Astrocyte (in vitro differentiated cells and primary cell): ENCODE data around the gene TMEM215. TPM values are rescaled to one million over a fixed set of nuclear protein-coding genes. Genes with fewer than 3 reads are reported as not detected.

ENCODE experiments used
- DNase-seq: peaks from one replicate; pipeline ENCODE4 v3.0.0-alpha.2; 2010; ENCODE audit warnings: low read depth
- FAIRE-seq: peaks from 2 replicates; lab custom pipeline; 2011; peaks lifted over from hg19 to GRCh38; lab: Jason Lieb, UNC
- H2AFZ ChIP-seq: 2 replicates; pipeline ENCODE4 v1.6.0; 2012; ENCODE audit warnings: low read depth, low read length, inconsistent platforms
- H3K27ac ChIP-seq: 2 replicates; pipeline ENCODE4 v1.5.1; 2011; ENCODE audit warnings: low read depth, low read length, inconsistent platforms
- H3K27me3 ChIP-seq: 2 replicates; pipeline ENCODE4 v1.6.0; 2011; ENCODE audit warnings: low read length, inconsistent platforms; ENCODE audit not compliant: insufficient read depth
- H3K36me3 ChIP-seq: 2 replicates; pipeline ENCODE4 v1.5.1; 2011; ENCODE audit warnings: low read length, inconsistent platforms; ENCODE audit not compliant: insufficient read depth
- H3K4me1 ChIP-seq: 2 replicates; pipeline ENCODE4 v1.5.1; 2011; ENCODE audit warnings: low read length, inconsistent platforms; ENCODE audit not compliant: insufficient read depth
- H3K4me2 ChIP-seq: 2 replicates; pipeline ENCODE4 v1.6.0; 2012; ENCODE audit warnings: low read length, inconsistent platforms
- H3K4me3 ChIP-seq: 2 replicates; pipeline ENCODE4 v1.5.1; 2011; ENCODE audit warnings: low read depth, mild to moderate bottlenecking, low read length, inconsistent platforms; ENCODE audit not compliant: insufficient read depth
- H3K79me2 ChIP-seq: 2 replicates; pipeline ENCODE4 v1.6.0; 2012; ENCODE audit warnings: mild to moderate bottlenecking, low read length, inconsistent platforms; ENCODE audit not compliant: insufficient read depth
- H3K9ac ChIP-seq: 2 replicates; pipeline ENCODE4 v1.6.0; 2012; ENCODE audit warnings: mild to moderate bottlenecking, low read length, inconsistent platforms
- H3K9me3 ChIP-seq: 2 replicates; pipeline ENCODE4 v1.5.1; 2012; ENCODE audit warnings: low read depth, mild to moderate bottlenecking, low read length, inconsistent platforms; ENCODE audit not compliant: insufficient read depth
- H4K20me1 ChIP-seq: 2 replicates; pipeline ENCODE4 v1.6.0; 2012; ENCODE audit warnings: low read length, inconsistent platforms; ENCODE audit not compliant: insufficient read depth
- H3K27ac Mint-ChIP-seq: one replicate; pipeline ENCODE4 v1.8.0; 2021; ENCODE audit warnings: mild to moderate bottlenecking, mixed read lengths; ENCODE audit not compliant: unreplicated experiment
- H3K27me3 Mint-ChIP-seq: one replicate; pipeline ENCODE4 v1.8.0; 2021; ENCODE audit warnings: low read depth, mixed read lengths; ENCODE audit not compliant: unreplicated experiment
- H3K36me3 Mint-ChIP-seq: one replicate; pipeline ENCODE4 v1.8.0; 2021; ENCODE audit warnings: low read depth, mixed read lengths; ENCODE audit not compliant: unreplicated experiment
- H3K4me1 Mint-ChIP-seq: one replicate; pipeline ENCODE4 v1.8.0; 2021; ENCODE audit warnings: low read depth, mixed read lengths; ENCODE audit not compliant: unreplicated experiment
- H3K4me3 Mint-ChIP-seq: one replicate; pipeline ENCODE4 v1.8.0; 2021; ENCODE audit warnings: mild to moderate bottlenecking, moderate library complexity, mixed read lengths; ENCODE audit not compliant: unreplicated experiment
- H3K9me3 Mint-ChIP-seq: one replicate; pipeline ENCODE4 v1.8.0; 2021; ENCODE audit warnings: mild to moderate bottlenecking, mixed read lengths; ENCODE audit not compliant: unreplicated experiment
- CTCF ChIP-seq: IDR thresholded peaks from 2 replicates; pipeline ENCODE4 v1.5.1; 2011; ENCODE audit warnings: low read depth, mild to moderate bottlenecking, inconsistent platforms, low read length, moderate library complexity; ENCODE audit not compliant: insufficient read depth
- EZH2 ChIP-seq: IDR thresholded peaks from 2 replicates; pipeline ENCODE4 v1.6.1; 2012; ENCODE audit warnings: mild to moderate bottlenecking, low read length, inconsistent platforms; ENCODE audit not compliant: insufficient read depth
- total RNA-seq: library from RNA; stranded (reverse); gene quantifications from 2 replicates; pipeline ENCODE4 v1.2.1, GENCODE V29; 2021

Gene TMEM215
- total RNA-seq, 1 donor from 2014 or later = 1.4 TPM

GRCh38 chr9:32807217-32807616 is 23.9 kb downstream of the TMEM215 start:
- peaks cover 4% of the 10 kb centered on the region for H3K27me3 Mint-ChIP-seq
- no peaks in the 10 kb centered on the region for H3K27me3 ChIP-seq
- no peaks in the 10 kb centered on the region for H3K36me3 ChIP-seq
- peaks cover 10% of the 10 kb centered on the region for H3K9me3 Mint-ChIP-seq
- no peak for DNase-seq
- no peak for FAIRE-seq
- no peaks in the 10 kb centered on the region for H3K79me2 ChIP-seq
- H3K4me2 ChIP-seq = no peak overlapping the region
- no peak overlapping the region for H2AFZ ChIP-seq
- no peak overlapping the region for H3K27ac Mint-ChIP-seq
- TF ChIP-seq CTCF (no peak), EZH2 (no peak)
- no peak overlapping the region for H3K9ac ChIP-seq
- no peaks in the 10 kb centered on the region for H4K20me1 ChIP-seq
- no peaks in the 10 kb centered on the region for H3K9me3 ChIP-seq
- no peak overlapping the region for H3K27ac ChIP-seq
- H3K4me3 Mint-ChIP-seq = no peak overlapping the region
- H3K4me1 Mint-ChIP-seq = no peaks in the 10 kb centered on the region
- no peak overlapping the region for H3K4me3 ChIP-seq
- H3K36me3 Mint-ChIP-seq = no peaks in the 10 kb centered on the region
- no peaks in the 10 kb centered on the region for H3K4me1 ChIP-seq

GRCh38 chr9:32811246-32811645 is 27.9 kb downstream of the TMEM215 start:
- no peaks in the 10 kb centered on the region for H4K20me1 ChIP-seq

More at GRCh38 chr9:32811246-32811645, 27.9 kb downstream of the TMEM215 start:
- Histone ChIP-seq H3K27me3 (no peaks in the 10 kb centered on the region), H3K9me3 (no peaks in the 10 kb centered on the region), H3K4me1 (no peaks in the 10 kb centered on the region), H3K27ac (no peak overlapping the region), H2AFZ (no peak overlapping the region), H3K9ac (no peak overlapping the region), H3K4me3 (no peak overlapping the region), H3K4me2 (no peak overlapping the region), H3K79me2 (no peaks in the 10 kb centered on the region), H3K36me3 (no peaks in the 10 kb centered on the region)
- Mint-ChIP-seq H3K36me3 (no peaks in the 10 kb centered on the region), H3K9me3 (peaks cover 10% of the 10 kb centered on the region), H3K4me1 (no peaks in the 10 kb centered on the region), H3K27me3 (peaks cover 8% of the 10 kb centered on the region), H3K4me3 (no peak overlapping the region), H3K27ac (no peak overlapping the region)
- FAIRE-seq (no peak), DNase-seq (no peak)
- no peak for TF ChIP-seq CTCF
- TF ChIP-seq EZH2 = no peak
